ENCODE data around the gene SCGB1A1.

GRCh38 chr11:62432695-62433094 is 13.9 kb downstream of the SCGB1A1 start:
- no peak for TF ChIP-seq CTCF (IDR thresholded peaks at IDR 0.05)
- TF ChIP-seq POLR2A (IDR thresholded peaks at IDR 0.05), result no peak
- no peak for TF ChIP-seq POLR2AphosphoS5 (IDR thresholded peaks at IDR 0.05)

Measured in sigmoid colon (tissue), 4 donors.